Esophagus mucosa (tissue), 1 donor: ENCODE results near the gene TTC7B. TPM values are rescaled to one million over a fixed set of nuclear protein-coding genes. Genes with fewer than 3 reads are reported as not detected.

Experiments used
- ATAC-seq: fragments of 200-7000 bp; cut with Tn5 transposase; one replicate; pipeline ENCODE4 v1.9.1; 2020
- total RNA-seq: library from RNA; stranded (reverse); gene quantifications from one replicate; pipeline ENCODE4 v1.2.4, GENCODE V29; 2023
- donor health status: DM: yes; HTN: yes; CAD: no.

Gene TTC7B
- total RNA-seq, 1 donor from 2014 or later, result 9.9 TPM

DNA sequence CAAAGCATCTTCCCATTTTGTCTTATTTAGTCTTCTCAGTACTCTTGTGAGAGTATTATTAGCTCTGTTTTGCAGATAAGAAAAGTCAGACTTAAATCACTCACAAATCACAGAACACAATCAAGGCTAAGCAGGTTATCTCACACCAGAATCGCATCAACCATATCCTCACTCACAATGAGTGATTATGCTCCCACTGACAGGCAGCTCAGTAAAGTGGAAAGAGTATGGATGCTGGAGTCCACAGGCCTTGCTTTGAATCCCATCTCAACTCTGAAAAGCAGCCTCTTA, 43.1 kb downstream of the TTC7B start:
- no peak for ATAC-seq

DNA sequence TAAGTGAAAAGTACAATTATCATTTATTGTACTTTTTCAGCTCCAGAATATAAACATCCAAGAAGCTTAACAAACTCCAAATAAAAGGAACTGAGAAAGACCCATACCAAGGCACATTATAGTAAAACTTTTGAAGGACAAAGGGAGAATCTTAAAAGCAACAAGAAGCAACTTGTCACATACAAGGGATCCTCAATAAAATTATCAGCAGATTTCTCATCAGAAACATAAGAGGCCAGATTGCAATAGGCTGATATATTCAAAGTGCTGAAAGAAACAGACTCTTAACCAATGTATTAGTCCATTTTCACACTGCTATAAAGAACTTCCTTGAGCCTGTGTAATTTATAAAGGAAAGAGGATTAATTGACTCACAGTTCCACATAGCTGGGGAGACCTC, 48.3 kb downstream of the TTC7B start:
- ATAC-seq, result no peak

DNA sequence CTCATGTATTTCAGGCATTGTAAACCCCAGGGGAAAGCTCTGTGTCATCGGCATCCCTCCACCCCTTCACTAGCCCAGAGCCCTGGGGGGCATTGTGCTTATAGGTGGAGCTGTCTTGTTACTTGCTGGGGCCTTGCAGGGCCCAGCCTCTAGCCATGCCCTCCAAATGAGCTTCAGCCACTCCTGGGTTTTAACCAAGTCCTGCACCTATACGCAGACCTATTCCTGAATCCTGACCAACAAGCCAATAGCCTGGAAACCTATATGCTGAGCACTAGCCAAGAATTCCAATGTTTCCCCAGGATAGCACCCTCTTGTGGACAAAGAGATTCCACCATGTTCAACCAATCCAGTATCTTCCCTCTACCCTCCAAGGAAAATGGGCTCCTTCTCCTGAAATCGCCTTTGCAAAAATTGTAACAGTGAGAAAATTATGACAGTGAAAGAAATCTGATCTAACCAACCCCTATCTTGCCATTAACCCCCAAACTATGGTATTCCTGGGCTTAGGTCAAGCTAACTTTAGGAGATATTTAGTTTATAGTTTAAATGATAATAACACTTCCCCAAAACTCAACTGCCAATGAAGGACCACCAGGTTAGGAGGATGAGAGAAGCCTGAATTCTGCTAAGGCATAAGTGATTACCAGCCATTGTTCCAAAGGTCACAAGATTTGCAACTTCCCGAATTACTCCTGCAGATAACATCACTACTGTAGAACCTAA, 55.5 kb downstream of the TTC7B start:
- no peak for ATAC-seq

- no peak for ATAC-seq
Measured at GRCh38 chr14:90760078-90760444, 56.2 kb downstream of the TTC7B start.

GRCh38 chr14:90759370-90760077, 56.7 kb downstream of the TTC7B start:
- no peak for ATAC-seq

GRCh38 chr14:90758959-90759358, 57.3 kb downstream of the TTC7B start:
- ATAC-seq, result peak; percentile 30

- peak; percentile 93 for ATAC-seq
Measured at GRCh38 chr14:90758028-90758889, 58.0 kb downstream of the TTC7B start.

DNA sequence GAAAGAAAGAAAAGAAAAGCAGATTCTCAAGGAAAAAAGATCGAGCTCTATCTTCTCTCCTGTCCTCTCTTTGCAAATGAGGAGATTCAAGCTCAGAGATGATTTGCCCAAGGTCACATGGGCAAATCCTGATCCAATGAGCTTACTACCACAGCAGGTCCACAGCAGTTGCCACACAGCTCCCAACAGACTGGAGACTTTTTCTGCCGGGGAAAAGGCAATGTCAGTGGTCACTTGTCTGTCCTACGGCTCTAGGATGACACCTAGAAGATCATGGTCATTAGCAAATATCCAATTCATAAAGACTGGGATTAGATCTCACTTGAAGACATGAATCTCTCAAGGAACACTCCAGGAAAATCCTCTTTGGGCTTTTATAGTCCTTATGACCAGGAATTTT, 58.8 kb downstream of the TTC7B start:
- no peak for ATAC-seq

DNA sequence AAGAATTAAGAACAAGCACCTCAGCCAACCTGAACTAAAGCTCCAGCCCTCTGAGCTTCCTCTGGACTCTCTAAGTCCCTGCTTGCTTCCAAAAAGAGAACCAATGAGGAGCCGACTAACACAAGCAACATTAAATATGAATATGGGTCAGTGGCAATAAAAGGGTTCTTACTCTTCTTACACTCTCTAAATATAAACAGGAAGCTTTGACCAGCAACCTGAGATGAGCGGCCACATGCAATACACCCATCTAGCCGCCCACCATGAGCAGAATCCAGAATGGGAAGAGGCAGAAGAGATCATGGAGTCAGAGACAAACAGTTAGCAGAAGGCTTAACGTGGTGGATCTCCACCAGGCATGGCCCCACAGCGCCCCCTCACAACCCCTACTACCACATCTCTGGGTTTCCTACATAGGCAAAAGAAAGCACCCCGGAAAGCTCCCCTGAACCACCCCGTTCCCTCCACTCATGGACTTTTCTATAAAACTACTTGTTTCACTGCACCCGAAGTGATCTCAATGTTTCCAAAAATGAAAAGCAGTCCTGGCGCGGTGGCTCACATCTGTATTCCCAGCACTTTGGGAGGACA, 59.4 kb downstream of the TTC7B start:
- ATAC-seq, result no peak

DNA sequence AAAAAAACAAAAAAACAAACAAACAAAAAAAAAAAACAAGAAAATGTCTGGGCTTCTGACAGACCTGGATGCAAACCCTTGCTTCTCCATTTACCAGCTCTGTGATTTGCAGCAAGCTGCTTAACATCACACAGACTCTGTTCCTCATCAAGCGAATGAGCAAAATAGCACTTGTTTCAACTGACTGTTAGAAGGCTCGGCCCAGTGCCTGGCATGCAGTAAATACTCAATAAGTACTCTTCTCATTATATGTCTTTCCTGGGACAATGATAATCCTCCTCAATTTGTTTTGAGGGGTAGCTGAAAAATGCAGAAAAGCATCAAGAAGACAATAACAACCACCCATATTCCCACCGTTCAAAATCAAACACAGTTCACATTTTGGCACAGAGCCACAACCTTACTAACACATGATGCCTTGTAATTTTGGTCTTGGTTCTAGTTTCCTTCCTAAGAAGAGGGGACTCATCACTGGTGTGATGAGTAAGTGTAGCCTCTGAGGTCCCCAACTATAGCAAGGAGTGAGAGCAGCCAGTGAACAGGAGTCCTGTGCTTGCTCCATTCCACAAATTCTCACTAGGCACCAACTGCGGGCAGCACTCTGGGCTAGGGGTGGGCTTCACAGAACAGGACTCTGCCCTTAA, 60.4 kb downstream of the TTC7B start:
- no peak for ATAC-seq

GRCh38 chr14:90753456-90754005, 62.7 kb downstream of the TTC7B start:
- ATAC-seq, result no peak

- no peak for ATAC-seq
Measured at GRCh38 chr14:90750701-90751100, 65.5 kb downstream of the TTC7B start.

- ATAC-seq, result no peak
Measured at GRCh38 chr14:90750191-90750590, 66.0 kb downstream of the TTC7B start.

DNA sequence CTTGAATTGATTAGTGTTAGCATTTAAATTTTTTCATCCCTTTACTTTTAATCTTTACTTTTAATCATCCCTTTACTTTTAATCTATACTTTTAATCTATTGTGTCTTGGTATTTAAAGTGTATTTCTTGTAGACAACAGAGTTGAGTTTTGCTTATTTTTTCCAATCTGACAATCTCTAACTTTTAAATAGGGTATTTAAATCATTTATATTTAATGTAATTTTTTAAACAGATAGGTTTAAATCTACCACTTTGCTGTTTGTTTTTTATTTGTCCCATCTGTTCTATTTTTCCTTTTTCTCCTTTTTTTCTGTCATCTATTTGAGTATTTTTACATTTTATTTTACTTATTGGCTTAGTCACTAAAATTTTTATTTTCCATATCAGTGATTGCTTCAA, 68.3 kb downstream of the TTC7B start:
- ATAC-seq, result no peak

GRCh38 chr14:90743826-90744225, 72.4 kb downstream of the TTC7B start:
- no peak for ATAC-seq

GRCh38 chr14:90743425-90743824, 72.8 kb downstream of the TTC7B start:
- no peak for ATAC-seq

DNA sequence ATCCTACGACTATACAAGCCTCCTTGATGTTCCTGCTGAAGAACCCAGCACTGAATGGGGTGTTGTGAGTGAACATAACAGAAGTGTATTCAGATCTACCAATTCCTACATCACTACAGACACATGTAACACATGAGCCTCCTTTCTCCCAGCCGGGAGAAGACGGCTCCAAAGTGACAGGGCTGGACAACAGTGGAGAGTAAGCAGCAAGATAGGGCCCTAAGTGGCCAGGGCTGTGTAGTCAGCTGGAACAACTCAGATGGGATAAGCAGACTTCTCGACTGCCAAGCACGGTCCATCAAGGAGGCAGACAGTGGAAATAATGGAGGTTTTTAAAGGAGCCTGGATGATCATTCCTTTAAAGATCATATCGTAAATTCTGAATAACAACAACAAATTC, 73.5 kb downstream of the TTC7B start:
- no peak for ATAC-seq

GRCh38 chr14:90742252-90742651, 74.0 kb downstream of the TTC7B start:
- no peak for ATAC-seq

DNA sequence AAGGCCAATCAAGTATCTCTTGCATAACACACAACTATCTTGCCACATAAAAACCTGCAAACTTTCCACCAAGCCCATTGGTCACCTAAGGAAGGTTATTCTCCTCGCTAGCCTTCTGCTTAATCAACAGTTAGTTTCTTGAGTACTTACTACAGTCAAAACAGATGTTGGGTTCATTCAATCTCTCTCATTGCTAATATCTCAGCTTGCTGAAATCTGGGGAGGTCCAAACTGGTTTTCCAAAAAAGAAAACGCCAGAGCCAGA, 74.6 kb downstream of the TTC7B start:
- no peak for ATAC-seq

DNA sequence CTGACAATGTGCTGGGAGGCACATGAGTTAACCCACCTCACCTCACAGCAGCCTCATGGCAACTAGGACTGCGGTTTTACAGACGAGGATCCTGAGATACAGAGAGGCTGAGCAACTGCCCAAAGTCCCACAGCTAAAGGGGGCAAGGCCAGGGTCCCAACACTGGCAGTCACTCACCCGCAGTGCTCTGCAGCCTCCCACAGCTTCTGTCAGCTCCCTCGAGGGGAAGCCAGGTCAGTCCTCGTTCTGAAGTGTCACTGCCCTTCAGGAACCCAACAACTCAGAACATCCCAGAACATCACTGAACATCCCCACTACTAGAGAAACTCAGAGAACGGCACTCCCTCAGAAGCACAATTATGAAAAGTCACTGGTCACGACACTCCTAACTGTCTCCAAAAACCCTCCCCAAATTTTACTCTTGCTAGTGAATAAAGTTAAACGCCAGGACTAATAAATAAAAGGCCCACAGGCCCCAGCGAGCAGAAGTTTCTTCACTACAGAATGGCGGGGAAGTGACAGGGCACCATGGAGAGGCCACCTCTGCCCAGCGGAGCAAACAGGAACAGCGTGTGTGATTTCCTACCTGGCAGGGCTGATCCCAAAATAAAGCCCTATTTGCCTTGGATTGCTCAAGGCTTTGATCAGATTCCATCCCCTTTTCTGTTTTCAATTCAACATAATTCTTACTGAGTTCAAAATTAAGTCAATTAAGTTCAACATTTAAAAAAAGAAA, 75.1 kb downstream of the TTC7B start:
- ATAC-seq, result no peak

GRCh38 chr14:90740081-90740480, 76.1 kb downstream of the TTC7B start:
- no peak for ATAC-seq
